HG03432 (cell line): ENCODE measurements around the gene ADAMTS12.
A peak's percentile ranks its signal among the peaks of the same experiment; 100 is the strongest.

ENCODE experiments used
- ATAC-seq: cut with Tn5 transposase; IDR thresholded peaks from one replicate; pipeline ENCODE4 v1.9.1; 2021; ENCODE audit warnings: mild to moderate bottlenecking, moderate library complexity; ENCODE audit not compliant: unreplicated experiment

ADAMTS12 gene, protein sequence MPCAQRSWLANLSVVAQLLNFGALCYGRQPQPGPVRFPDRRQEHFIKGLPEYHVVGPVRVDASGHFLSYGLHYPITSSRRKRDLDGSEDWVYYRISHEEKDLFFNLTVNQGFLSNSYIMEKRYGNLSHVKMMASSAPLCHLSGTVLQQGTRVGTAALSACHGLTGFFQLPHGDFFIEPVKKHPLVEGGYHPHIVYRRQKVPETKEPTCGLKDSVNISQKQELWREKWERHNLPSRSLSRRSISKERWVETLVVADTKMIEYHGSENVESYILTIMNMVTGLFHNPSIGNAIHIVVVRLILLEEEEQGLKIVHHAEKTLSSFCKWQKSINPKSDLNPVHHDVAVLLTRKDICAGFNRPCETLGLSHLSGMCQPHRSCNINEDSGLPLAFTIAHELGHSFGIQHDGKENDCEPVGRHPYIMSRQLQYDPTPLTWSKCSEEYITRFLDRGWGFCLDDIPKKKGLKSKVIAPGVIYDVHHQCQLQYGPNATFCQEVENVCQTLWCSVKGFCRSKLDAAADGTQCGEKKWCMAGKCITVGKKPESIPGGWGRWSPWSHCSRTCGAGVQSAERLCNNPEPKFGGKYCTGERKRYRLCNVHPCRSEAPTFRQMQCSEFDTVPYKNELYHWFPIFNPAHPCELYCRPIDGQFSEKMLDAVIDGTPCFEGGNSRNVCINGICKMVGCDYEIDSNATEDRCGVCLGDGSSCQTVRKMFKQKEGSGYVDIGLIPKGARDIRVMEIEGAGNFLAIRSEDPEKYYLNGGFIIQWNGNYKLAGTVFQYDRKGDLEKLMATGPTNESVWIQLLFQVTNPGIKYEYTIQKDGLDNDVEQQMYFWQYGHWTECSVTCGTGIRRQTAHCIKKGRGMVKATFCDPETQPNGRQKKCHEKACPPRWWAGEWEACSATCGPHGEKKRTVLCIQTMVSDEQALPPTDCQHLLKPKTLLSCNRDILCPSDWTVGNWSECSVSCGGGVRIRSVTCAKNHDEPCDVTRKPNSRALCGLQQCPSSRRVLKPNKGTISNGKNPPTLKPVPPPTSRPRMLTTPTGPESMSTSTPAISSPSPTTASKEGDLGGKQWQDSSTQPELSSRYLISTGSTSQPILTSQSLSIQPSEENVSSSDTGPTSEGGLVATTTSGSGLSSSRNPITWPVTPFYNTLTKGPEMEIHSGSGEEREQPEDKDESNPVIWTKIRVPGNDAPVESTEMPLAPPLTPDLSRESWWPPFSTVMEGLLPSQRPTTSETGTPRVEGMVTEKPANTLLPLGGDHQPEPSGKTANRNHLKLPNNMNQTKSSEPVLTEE (N-terminal part only)

GRCh38 chr5:33891788-33892619 lies at the start of gene ADAMTS12:
ADAMTS12 (minus strand) TSS chr5:33891990; CDS start chr5:33891856, 134 bp downstream.
- ATAC-seq: peak; percentile 60

- no peak for ATAC-seq
Measured at GRCh38 chr5:33941090-33941489, 49.3 kb upstream of the ADAMTS12 start.

- ATAC-seq: no peak
Measured at GRCh38 chr5:33939556-33940262, 47.9 kb upstream of the ADAMTS12 start.

DNA sequence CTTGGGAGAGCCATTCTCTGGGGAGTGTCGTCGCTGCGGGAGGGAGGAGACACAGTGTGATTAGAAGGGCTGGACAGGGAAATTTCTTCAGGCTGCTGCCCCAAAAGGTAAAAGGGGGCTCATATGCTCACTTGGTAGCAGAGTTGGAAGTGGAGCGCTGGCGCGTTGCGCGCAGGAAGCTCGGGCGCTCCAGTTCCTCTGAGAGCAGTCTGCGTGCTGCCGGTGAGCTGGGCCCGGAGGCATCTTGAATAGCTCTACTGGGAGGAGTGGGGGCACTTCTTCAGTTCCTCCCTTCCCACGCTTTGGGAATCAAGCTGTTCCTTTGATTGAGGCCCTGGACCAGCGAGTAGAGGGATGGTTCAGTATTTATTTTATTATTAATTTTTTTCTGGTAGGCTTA lies 47.1 kb upstream of the ADAMTS12 start:
- ATAC-seq: no peak

DNA sequence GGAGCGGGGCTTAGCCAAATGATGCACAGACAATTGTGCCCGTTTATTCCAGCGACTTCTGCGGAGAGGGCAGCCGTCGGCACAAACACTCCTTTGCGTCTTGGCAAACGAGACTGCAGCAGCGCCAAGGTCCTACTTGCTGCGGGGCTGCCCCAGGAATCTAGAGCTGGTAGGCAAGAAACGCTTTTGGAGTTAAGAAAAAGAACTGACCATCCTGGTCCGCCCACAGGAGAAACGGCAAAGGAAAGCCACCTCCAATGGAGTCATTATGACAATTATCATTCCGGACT lies 46.7 kb upstream of the ADAMTS12 start:
- no peak for ATAC-seq

DNA sequence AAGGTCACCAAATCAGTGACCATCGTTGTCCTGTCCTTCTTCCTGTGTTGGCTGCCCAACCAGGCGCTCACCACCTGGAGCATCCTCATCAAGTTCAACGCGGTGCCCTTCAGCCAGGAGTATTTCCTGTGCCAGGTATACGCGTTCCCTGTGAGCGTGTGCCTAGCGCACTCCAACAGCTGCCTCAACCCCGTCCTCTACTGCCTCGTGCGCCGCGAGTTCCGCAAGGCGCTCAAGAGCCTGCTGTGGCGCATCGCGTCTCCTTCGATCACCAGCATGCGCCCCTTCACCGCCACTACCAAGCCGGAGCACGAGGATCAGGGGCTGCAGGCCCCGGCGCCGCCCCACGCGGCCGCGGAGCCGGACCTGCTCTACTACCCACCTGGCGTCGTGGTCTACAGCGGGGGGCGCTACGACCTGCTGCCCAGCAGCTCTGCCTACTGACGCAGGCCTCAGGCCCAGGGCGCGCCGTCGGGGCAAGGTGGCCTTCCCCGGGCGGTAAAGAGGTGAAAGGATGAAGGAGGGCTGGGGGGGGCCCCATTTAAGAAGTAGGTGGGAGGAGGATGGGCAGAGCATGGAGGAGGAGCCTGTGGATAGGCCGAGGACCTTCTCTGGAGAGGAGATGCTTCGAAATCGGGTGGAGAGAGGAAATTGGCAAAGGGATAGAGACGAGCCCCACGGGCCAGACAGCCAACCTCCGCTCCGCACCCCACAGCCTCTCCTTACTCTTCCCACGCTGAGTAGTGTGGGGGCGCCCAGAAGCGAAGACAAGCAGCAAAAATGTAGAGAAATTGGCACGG lies 46.1 kb upstream of the ADAMTS12 start:
- ATAC-seq: no peak

DNA sequence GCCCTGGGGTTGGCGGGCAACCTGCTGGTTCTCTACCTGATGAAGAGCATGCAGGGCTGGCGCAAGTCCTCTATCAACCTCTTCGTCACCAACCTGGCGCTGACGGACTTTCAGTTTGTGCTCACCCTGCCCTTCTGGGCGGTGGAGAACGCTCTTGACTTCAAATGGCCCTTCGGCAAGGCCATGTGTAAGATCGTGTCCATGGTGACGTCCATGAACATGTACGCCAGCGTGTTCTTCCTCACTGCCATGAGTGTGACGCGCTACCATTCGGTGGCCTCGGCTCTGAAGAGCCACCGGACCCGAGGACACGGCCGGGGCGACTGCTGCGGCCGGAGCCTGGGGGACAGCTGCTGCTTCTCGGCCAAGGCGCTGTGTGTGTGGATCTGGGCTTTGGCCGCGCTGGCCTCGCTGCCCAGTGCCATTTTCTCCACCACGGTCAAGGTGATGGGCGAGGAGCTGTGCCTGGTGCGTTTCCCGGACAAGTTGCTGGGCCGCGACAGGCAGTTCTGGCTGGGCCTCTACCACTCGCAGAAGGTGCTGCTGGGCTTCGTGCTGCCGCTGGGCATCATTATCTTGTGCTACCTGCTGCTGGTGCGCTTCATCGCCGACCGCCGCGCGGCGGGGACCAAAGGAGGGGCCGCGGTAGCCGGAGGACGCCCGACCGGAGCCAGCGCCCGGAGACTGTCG lies 45.4 kb upstream of the ADAMTS12 start:
- ATAC-seq: no peak

- no peak for ATAC-seq
Measured at GRCh38 chr5:33936381-33937016, 44.7 kb upstream of the ADAMTS12 start, which contains the start of gene RXFP3. RXFP3 (plus strand) TSS chr5:33936386; CDS start chr5:33936741, 355 bp downstream.

- ATAC-seq: peak; percentile 42
Measured at GRCh38 chr5:33936004-33936380, 44.2 kb upstream of the ADAMTS12 start.

- ATAC-seq: peak; percentile 22
Measured at GRCh38 chr5:33934176-33934575, 42.4 kb upstream of the ADAMTS12 start.

DNA sequence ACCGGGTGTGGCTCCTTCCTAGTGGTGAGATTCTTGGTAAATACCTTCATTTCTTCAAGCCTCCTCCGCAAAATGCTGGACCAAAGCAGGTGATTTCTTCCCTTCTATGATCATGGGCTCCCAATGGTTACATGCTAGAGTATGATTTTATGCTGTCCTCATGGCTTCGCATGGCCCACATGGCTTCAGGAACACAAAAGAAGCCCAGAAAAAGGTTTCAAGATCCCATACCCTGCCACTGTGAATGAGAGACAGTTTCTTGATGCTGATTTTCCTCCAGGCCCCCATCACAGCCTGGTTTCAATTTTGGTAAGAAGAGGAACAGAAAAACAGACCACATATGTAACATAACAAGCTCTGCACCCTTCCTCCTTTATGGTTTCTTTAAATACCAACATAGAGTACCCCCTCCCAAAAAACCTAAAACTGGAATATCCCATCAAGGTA lies 42.0 kb upstream of the ADAMTS12 start:
- peak; percentile 83 for ATAC-seq

- ATAC-seq: no peak
Measured at GRCh38 chr5:33931136-33931535, 39.3 kb upstream of the ADAMTS12 start.

- no peak for ATAC-seq
Measured at GRCh38 chr5:33929925-33930690, 38.3 kb upstream of the ADAMTS12 start.

DNA sequence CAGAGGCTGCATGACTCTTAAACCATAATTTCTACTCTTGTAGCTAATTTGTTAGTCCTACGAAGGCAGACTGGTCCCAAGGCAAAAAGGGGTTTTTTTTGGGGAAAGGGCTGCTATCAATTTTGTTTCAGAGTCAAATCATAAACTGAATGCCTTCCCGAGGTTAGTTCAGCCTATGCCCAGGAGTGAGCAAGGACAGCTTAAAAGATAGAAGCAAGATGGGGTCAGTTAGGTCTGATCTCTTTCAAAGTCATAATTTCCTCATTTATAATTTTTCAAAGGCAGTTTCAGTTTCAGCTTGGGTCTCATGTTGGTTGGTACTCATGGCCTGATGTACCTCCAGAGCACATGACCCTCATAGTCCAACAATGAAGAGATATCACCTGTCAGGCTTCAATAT lies 36.5 kb upstream of the ADAMTS12 start:
- no peak for ATAC-seq

- no peak for ATAC-seq
Measured at GRCh38 chr5:33927685-33928084, 35.9 kb upstream of the ADAMTS12 start.

DNA sequence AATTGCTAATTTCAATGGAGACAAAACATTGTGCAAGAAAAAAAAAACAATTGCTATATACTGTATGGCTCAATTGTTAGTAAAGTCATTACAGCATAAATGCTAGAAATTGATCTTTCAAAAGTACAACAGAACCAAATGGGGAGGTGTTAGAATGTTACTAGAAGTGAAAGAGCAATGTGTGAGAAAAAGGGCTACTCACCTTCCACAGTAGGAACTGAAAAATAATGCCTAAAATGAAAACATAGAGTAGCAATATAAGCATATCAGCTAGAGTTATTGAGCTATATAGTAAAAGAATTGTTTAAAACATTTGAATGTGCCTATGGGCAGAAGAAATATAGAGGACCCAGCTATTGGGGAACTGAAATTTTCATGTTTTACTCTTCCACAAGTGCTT lies 33.5 kb upstream of the ADAMTS12 start:
- no peak for ATAC-seq

DNA sequence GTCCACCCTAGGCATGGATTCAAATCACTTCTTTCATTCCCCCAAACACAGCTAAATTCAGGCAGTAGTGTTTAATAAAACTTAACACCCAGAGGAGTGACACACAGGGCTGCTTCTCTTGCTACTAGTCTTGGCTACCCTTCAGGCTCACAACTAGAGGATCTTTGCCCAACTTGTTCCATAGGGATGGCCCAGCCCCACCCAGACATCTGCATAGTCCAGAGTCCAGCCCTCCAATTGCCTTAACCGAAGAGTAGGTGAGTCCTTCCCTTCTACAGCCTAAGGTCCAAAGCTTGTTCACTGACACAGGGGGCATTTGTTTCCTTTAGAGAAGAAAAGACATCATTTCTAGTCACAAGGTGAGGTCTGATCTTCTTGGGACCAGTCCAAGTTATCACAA lies 29.2 kb upstream of the ADAMTS12 start:
- no peak for ATAC-seq
